Subcutaneous adipose tissue (tissue), 4 donors: Measurements from ENCODE around the gene PSMB2. TPM values are rescaled to one million over a fixed set of nuclear protein-coding genes. Genes with fewer than 3 reads are reported as not detected.

Source experiments
- CTCF ChIP-seq: fragments of 450-650 bp; IDR thresholded peaks from one replicate; pipeline ENCODE4 v1.5.1; 2016; ENCODE audit warnings: low read depth, mild to moderate bottlenecking, control low read depth, antibody characterized with exemption, moderate library complexity
- total RNA-seq, 4 donors: library from RNA; depleted of rRNA; stranded (reverse); fragments of >200 nt; gene quantifications; one replicate each; pipeline ENCODE4 v1.1.0, GENCODE V29; 2016

The PSMB2 gene
- total RNA-seq, 4 donors from 2014 or later = 26.9 to 42.7 (median 30.0) TPM

DNA sequence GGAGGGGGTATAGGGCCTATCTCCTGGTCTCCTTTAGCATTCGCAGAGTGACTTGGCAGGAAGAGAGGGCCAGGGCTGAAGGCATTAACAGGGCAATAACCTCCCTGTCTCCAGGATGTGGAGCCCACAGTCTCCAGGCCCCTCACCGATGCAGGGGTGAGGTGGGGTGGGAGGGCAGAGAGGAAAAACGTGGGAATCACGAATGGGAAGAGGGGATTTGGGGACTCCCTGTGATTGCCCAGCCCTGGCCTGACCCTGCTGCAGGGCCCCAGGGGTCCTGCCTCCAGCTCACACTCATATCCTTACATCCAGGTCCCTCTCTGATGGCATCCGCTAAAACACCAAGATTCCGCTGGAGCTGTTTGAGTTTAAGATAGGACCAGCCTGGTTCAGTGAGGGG is 53.6 kb downstream of the PSMB2 start:
- TF ChIP-seq CTCF = no peak

- TF ChIP-seq CTCF = no peak
These were observed 54.5 kb downstream of the PSMB2 start for GRCh38 chr1:35586808-35587207.

- TF ChIP-seq CTCF = no peak
These were observed 56.0 kb downstream of the PSMB2 start for GRCh38 chr1:35585281-35585680.

- no peak for TF ChIP-seq CTCF
These were observed 60.4 kb downstream of the PSMB2 start for GRCh38 chr1:35580949-35581388.

- TF ChIP-seq CTCF = no peak
These were observed 64.0 kb downstream of the PSMB2 start for GRCh38 chr1:35577071-35577998.

DNA sequence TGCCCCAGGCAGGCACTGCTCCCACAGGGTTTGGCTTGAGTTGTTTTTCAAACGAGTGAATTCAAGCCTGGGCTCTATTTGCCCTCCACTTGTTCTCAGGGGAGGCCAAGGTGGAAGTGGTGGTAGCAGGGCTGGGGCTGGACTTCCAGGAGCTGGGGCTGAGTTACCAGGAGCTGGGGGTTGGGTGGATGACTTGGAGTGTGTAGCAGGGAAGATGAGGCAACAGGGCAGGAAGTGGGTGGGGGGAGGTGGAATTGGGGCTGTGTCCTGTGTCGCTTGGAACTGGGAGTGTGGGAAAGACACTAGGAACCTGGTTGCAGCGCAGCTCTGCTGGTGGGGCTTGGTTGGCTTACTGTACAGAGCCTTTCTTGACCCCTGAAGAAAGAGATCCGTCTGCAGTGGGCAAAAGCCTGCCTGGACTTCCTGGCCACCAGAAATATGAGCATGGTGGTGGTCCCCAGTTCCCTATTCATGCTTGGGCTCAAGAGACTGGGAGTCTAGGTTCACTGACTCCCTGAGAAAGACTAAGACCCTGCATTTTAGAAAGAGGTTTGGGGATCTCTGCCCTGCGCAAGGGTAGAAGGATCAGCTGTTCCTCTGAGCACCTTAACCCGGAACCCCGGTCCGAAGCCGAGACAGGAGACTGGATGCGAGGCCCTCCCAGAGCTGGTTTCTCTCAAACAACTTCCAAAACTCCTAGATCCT is 65.1 kb downstream of the PSMB2 start:
- no peak for TF ChIP-seq CTCF

DNA sequence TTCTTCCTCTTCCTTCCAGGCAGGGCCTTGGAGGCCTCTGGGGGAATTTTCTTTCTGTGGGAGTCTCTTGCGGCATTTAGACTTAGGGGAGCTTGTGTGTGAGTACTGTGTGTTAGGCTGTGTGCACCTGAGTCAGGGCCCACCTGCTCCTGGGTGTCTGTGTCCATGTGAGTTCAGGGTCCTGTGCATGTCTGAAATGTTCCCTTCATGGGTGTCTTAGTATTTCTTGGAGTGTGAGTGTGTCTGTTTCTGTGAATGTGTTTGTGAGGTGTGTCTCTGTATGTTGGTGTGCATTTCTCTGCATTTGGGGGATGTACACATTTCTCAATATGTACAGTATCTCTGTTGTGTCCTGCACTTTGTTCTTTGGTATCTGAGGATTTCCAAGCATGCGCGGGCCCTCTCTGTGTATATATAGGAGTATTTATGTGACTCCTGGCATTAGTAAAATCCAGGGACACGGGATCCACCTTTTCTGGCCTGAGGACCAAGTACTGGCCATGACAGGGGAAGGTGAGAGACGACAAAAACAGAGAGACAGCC is 65.8 kb downstream of the PSMB2 start:
- TF ChIP-seq CTCF = no peak
